ENCODE results near the gene LYG2. TPM values are rescaled to one million over a fixed set of nuclear protein-coding genes. Genes with fewer than 3 reads are reported as not detected.
"Not testable (repeated sequence)": the region's sequence is repeated elsewhere in the genome, so short reads cannot be mapped to it uniquely, and the experiment has no call there.

Gene LYG2
- total RNA-seq, 3 donors from 2014 or later, result not detected

- H3K27ac ChIP-seq, result no peak overlapping the region
- intact Hi-C loops (cut with DNase I; ENCODE audit: low total_unique reads), result no loop called here
- no peak for TF ChIP-seq POLR2AphosphoS5 (IDR thresholded peaks at IDR 0.05)
- no peak for TF ChIP-seq POLR2A (IDR thresholded peaks at IDR 0.05)
- TF ChIP-seq CTCF (IDR thresholded peaks at IDR 0.05), result no peak
Observed at GRCh38 chr2:99259465-99259864, 4.0 kb upstream of the LYG2 start.

DNA sequence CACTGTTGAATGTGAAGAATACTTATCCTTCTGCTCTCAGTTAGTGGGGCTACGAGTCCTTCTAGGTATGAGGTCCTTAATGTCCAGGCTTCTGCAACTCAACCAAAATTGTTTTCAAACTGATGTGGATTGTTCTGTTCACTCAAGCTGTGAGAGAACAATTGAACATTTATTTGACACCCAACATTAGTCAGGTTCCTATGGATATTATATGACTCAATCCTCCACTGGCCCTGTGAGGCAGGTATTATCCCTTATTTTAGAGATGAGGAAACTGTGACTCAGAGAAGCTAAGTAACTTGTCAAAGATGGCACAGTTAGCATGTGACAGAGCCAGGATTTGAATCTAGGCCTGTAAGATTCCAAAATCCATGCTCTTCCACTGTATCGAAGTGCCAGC, 1.2 kb upstream of the LYG2 start:
- Histone ChIP-seq H3K27me3 (no peaks in the 10 kb centered on the region), H3K36me3 (no peaks in the 10 kb centered on the region), H3K4me1 (no peaks in the 10 kb centered on the region), H3K9me3 (no peaks in the 10 kb centered on the region), H3K27ac (no peak overlapping the region), H3K4me3 (no peak overlapping the region)
- intact Hi-C loops (cut with DNase I; ENCODE audit: low total_unique reads), result no loop called here
- DNase-seq (ENCODE audit: low spot score in 2 of 2), result no peak
- no peak for TF ChIP-seq POLR2AphosphoS5 (IDR thresholded peaks at IDR 0.05)

More at GRCh38 chr2:99259465-99259864, 4.0 kb upstream of the LYG2 start:
- Histone ChIP-seq H3K4me3 (no peak overlapping the region), H3K27me3 (no peaks in the 10 kb centered on the region), H3K9me3 (no peaks in the 10 kb centered on the region), H3K36me3 (no peaks in the 10 kb centered on the region), H3K4me1 (no peaks in the 10 kb centered on the region)
- DNase-seq (ENCODE audit: low spot score in 2 of 2), result no peak

DNA sequence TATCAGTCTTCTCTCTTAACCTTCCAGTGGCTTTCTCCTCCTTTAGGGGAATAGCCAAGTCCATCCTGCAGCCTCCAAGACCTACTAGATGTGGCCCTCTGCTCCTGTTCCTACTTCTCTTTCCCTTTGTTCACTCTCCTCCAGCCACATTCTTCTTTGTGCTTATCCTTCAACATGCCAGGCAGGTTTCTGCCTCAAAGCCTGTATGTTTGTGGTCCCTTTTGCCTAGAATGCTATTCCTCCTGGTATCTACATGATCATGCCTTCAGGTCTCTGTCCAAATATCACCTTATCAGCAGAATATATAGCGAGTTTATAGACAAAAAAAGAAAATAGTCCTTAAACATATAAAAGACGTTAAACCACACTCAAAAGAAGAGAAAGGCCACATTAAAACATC, 5.5 kb downstream of the LYG2 start:
- Histone ChIP-seq H3K4me3 (no peak overlapping the region), H3K4me1 (no peaks in the 10 kb centered on the region), H3K36me3 (no peaks in the 10 kb centered on the region), H3K9me3 (no peaks in the 10 kb centered on the region), H3K27ac (no peak overlapping the region), H3K27me3 (no peaks in the 10 kb centered on the region)
- DNase-seq (ENCODE audit: low spot score in 2 of 2), result no peak
- intact Hi-C loops (cut with DNase I; ENCODE audit: low total_unique reads), result no loop called here
- TF ChIP-seq POLR2A (IDR thresholded peaks at IDR 0.05) (no peak), POLR2AphosphoS5 (IDR thresholded peaks at IDR 0.05) (no peak), CTCF (IDR thresholded peaks at IDR 0.05) (no peak)

- no peaks in the 10 kb centered on the region for H3K9me3 ChIP-seq
- TF ChIP-seq POLR2AphosphoS5 (IDR thresholded peaks at IDR 0.05) (no peak), POLR2A (IDR thresholded peaks at IDR 0.05) (no peak), CTCF (IDR thresholded peaks at IDR 0.05) (no peak)
- H3K4me3 ChIP-seq, result no peak overlapping the region
- DNase-seq (ENCODE audit: low spot score in 2 of 2), result no peak
- no peaks in the 10 kb centered on the region for H3K27me3 ChIP-seq
- intact Hi-C loops (cut with DNase I; ENCODE audit: low total_unique reads), result no loop called here
- H3K36me3 ChIP-seq, result no peaks in the 10 kb centered on the region
- no peak overlapping the region for H3K27ac ChIP-seq
- H3K4me1 ChIP-seq, result no peaks in the 10 kb centered on the region
Observed at GRCh38 chr2:99242151-99242550, 13.3 kb downstream of the LYG2 start.

GRCh38 chr2:99240431-99240830, 15.0 kb downstream of the LYG2 start:
- no peak for DNase-seq (ENCODE audit: low spot score in 2 of 2)
- intact Hi-C loops (cut with DNase I; ENCODE audit: low total_unique reads), result no loop called here
- TF ChIP-seq CTCF (IDR thresholded peaks at IDR 0.05) (no peak), POLR2AphosphoS5 (IDR thresholded peaks at IDR 0.05) (no peak)
- no peaks in the 10 kb centered on the region for H3K9me3 ChIP-seq
- no peak overlapping the region for H3K4me3 ChIP-seq
- no peaks in the 10 kb centered on the region for H3K4me1 ChIP-seq
- H3K27ac ChIP-seq, result no peak overlapping the region
- H3K36me3 ChIP-seq, result no peaks in the 10 kb centered on the region
- no peaks in the 10 kb centered on the region for H3K27me3 ChIP-seq

DNA sequence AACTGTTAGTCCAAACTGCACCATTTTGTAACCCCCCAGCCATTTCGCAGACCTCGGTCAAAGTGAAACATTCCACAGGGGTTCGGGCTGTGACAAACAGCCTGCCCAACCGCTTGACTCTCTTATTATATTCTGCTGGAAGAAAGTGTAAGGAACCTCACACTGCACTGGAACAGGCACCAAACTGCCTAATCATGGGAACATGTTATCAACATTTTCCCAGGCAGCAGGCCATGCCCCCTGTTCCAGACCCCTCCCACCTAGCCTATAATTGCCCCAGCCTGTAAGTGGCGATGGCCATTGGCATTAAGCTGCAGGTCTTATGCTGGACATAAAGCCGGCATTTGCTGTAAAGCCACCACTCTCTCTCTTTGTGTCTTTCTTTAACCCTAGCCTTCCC, 16.9 kb downstream of the LYG2 start:
- Histone ChIP-seq H3K4me3 (no peak overlapping the region), H3K4me1 (no peaks in the 10 kb centered on the region), H3K9me3 (no peaks in the 10 kb centered on the region), H3K36me3 (no peaks in the 10 kb centered on the region), H3K27ac (no peak overlapping the region), H3K27me3 (no peaks in the 10 kb centered on the region)
- DNase-seq (ENCODE audit: low spot score in 2 of 2), result no peak
- TF ChIP-seq POLR2A (IDR thresholded peaks at IDR 0.05) (no peak), CTCF (IDR thresholded peaks at IDR 0.05) (no peak), POLR2AphosphoS5 (IDR thresholded peaks at IDR 0.05) (no peak)
- intact Hi-C loops (cut with DNase I; ENCODE audit: low total_unique reads), result no loop called here

GRCh38 chr2:99233177-99233576, 22.3 kb downstream of the LYG2 start:
- intact Hi-C loops (cut with DNase I; ENCODE audit: low total_unique reads); H3K27ac ChIP-seq; H3K9me3 ChIP-seq; H3K4me1 ChIP-seq; H3K27me3 ChIP-seq; H3K36me3 ChIP-seq; H3K4me3 ChIP-seq; DNase-seq (ENCODE audit: low spot score in 2 of 2): not testable (repeated sequence)
